Body of pancreas (tissue), 4 donors: ENCODE data around the gene RBL1.
"Not testable (repeated sequence)": the region's sequence is repeated elsewhere in the genome, so short reads cannot be mapped to it uniquely, and the experiment has no call there.

ENCODE experiments used
- CTCF ChIP-seq, 7 experiments: fragments of 450-650 bp in 4 of 7; fragments of 200-600 bp in 3 of 7; sonication (generic) in 3 of 7; IDR thresholded peaks; one replicate each; pipeline ENCODE4 v1.5.1; 2016 to 2019; ENCODE audit warnings: antibody characterized with exemption in 7 of 7
- POLR2A ChIP-seq, 3 donors: fragments of 450-650 bp; IDR thresholded peaks; one replicate each; pipeline ENCODE4 v1.6.1; 2016; ENCODE audit warnings: antibody characterized with exemption in 3 of 3, mild to moderate bottlenecking in 2 of 3

- not testable (repeated sequence) for TF ChIP-seq CTCF, POLR2A (IDR thresholded peaks at IDR 0.05)
Measured at GRCh38 chr20:37000171-37000570, 95.6 kb downstream of the RBL1 start.
